GM15510 (cell line): ENCODE results near the gene FRMPD4.

ENCODE experiments used
- POLR2A ChIP-seq: IDR thresholded peaks from 3 replicates; pipeline ENCODE4 v1.6.1; 2011; ENCODE audit warnings: borderline replicate concordance; ENCODE audit not compliant: insufficient read length; ENCODE audit errors: extremely low read depth

Gene FRMPD4

GRCh38 chrX:12610079-12610478, 471.8 kb downstream of the FRMPD4 start:
- no peak for TF ChIP-seq POLR2A

- TF ChIP-seq POLR2A: no peak
Observed at GRCh38 chrX:12611471-12611870, 473.2 kb downstream of the FRMPD4 start.

GRCh38 chrX:12614266-12614665, 476.0 kb downstream of the FRMPD4 start:
- TF ChIP-seq POLR2A: no peak

- TF ChIP-seq POLR2A: no peak
Observed at GRCh38 chrX:12615061-12615460, 476.8 kb downstream of the FRMPD4 start.

- TF ChIP-seq POLR2A: no peak
Observed at GRCh38 chrX:12617241-12617640, 479.0 kb downstream of the FRMPD4 start.

- no peak for TF ChIP-seq POLR2A
Observed at GRCh38 chrX:12647230-12647629, 509.0 kb downstream of the FRMPD4 start.

GRCh38 chrX:12648995-12649394, 510.7 kb downstream of the FRMPD4 start:
- TF ChIP-seq POLR2A: no peak

GRCh38 chrX:12657433-12657832, 519.2 kb downstream of the FRMPD4 start:
- TF ChIP-seq POLR2A: no peak

GRCh38 chrX:12657881-12658280, 519.6 kb downstream of the FRMPD4 start:
- no peak for TF ChIP-seq POLR2A

- no peak for TF ChIP-seq POLR2A
Observed at GRCh38 chrX:12661464-12661863, 523.2 kb downstream of the FRMPD4 start.

GRCh38 chrX:12672367-12673106, 534.3 kb downstream of the FRMPD4 start:
- no peak for TF ChIP-seq POLR2A

GRCh38 chrX:12673487-12673886, 535.2 kb downstream of the FRMPD4 start:
- TF ChIP-seq POLR2A: no peak

- no peak for TF ChIP-seq POLR2A
Observed at GRCh38 chrX:12679522-12679921, 541.2 kb downstream of the FRMPD4 start.

GRCh38 chrX:12681047-12681446, 542.8 kb downstream of the FRMPD4 start:
- TF ChIP-seq POLR2A: no peak

- TF ChIP-seq POLR2A: no peak
Observed at GRCh38 chrX:12685541-12685940, 547.3 kb downstream of the FRMPD4 start.

- TF ChIP-seq POLR2A: no peak
Observed at GRCh38 chrX:12686331-12686730, 548.1 kb downstream of the FRMPD4 start.

GRCh38 chrX:12690646-12691045, 552.4 kb downstream of the FRMPD4 start:
- TF ChIP-seq POLR2A: no peak

GRCh38 chrX:12693754-12694153, 555.5 kb downstream of the FRMPD4 start:
- no peak for TF ChIP-seq POLR2A

- no peak for TF ChIP-seq POLR2A
Observed at GRCh38 chrX:12700745-12701144, 562.5 kb downstream of the FRMPD4 start.
